ENCODE results near the gene RPS29. TPM values are rescaled to one million over a fixed set of nuclear protein-coding genes. Genes with fewer than 3 reads are reported as not detected.

Gene RPS29
- total and polyA plus RNA-seq, 10 of the 15 experiments (the other 5 are each of a cell fraction or from before 2014, with no cell fraction given): 2,685 to 10,815 (median 4,359) TPM

- ATAC-seq (no peak), DNase-seq (ENCODE audit: low read depth, low spot score) (no peak), FAIRE-seq (no peak)
- 29% methylated on average over 1 of the region's 1 CpG for WGBS (ENCODE audit: insufficient coverage, insufficient replicate concordance, low lambda C conversion rate, missing lambda C conversion rate)
- in situ Hi-C loops (cut with MboI): no loop called here
- Histone ChIP-seq H3K9me3 (replicated peaks; ENCODE audit: control insufficient read depth, insufficient read depth, low read length) (no peaks in the 10 kb centered on the region; the same call in 2 of the 3 replicates), H3K79me2 (ENCODE audit: control insufficient read depth, insufficient read depth, low read length) (no peaks in the 10 kb centered on the region), H3K4me1 (ENCODE audit: control insufficient read depth, insufficient read depth, low read length) (no peaks in the 10 kb centered on the region), H4K20me1 (ENCODE audit: control insufficient read depth, insufficient read depth) (no peaks in the 10 kb centered on the region), H2AFZ (ENCODE audit: control insufficient read depth, low read depth, low read length) (no peak overlapping the region), H3K9ac (ENCODE audit: control insufficient read depth, insufficient read depth, low read length) (no peak overlapping the region), H3K4me3 (no peak overlapping the region), H3K27me3 (replicated peaks in 1 of 2; ENCODE audit: control insufficient read depth in 2 of 2, insufficient read depth in 2 of 2, low read length in 1 of 2) (no peaks in the 10 kb centered on the region), H3K36me3 (ENCODE audit: control insufficient read depth in 2 of 2, insufficient read depth in 2 of 2, low read length in 1 of 2) (no peaks in the 10 kb centered on the region), H3K4me2 (ENCODE audit: control insufficient read depth, insufficient read depth) (no peak overlapping the region), H3K27ac (ENCODE audit: control insufficient read depth, insufficient read depth) (no peak overlapping the region)
- ChIA-PET SMC1A (ENCODE audit: uncharacterized antibody, unreplicated experiment) (no interaction called here), RAD21 (ENCODE audit: unreplicated experiment) (no interaction called here), CTCF (no interaction called here), POLR2A (no interaction called here)
- intact Hi-C loops (cut with micrococcal nuclease; ENCODE audit: unreplicated experiment): no loop called here
- no peak for TF ChIP-seq ZSCAN29 (IDR thresholded peaks at IDR 0.05)
- no peak for TF ChIP-seq SRF (IDR thresholded peaks at IDR 0.05; ENCODE audit: low read depth in 2 of 2, low read length in 2 of 2)
- no peak for TF ChIP-seq BMI1 (IDR thresholded peaks at IDR 0.05; ENCODE audit: borderline replicate concordance)
- TF ChIP-seq NFYA (IDR thresholded peaks at IDR 0.05; ENCODE audit: borderline replicate concordance, low read depth, low read length): no peak
- TF ChIP-seq ZNF217 (IDR thresholded peaks at IDR 0.05): no peak
- no peak for TF ChIP-seq RFX5 (IDR thresholded peaks at IDR 0.05; ENCODE audit: low read depth, low read length)
- no TSS peak for BruUV-seq (replicated peaks)
These were observed 39.4 kb downstream of the RPS29 start for GRCh38 chr14:49546766-49547165.

- TF ChIP-seq TCF7 (IDR thresholded peaks at IDR 0.05; ENCODE audit: borderline replicate concordance) (no peak), NFXL1 (IDR thresholded peaks at IDR 0.05; ENCODE audit: borderline replicate concordance) (no peak), SMARCA5 (IDR thresholded peaks at IDR 0.05) (no peak), YBX1 (IDR thresholded peaks at IDR 0.05) (no peak), ELK1 (IDR thresholded peaks at IDR 0.05; ENCODE audit: low read depth, low read length) (no peak), RB1 (IDR thresholded peaks at IDR 0.05; ENCODE audit: borderline replicate concordance) (no peak), ZNF384 (IDR thresholded peaks at IDR 0.05; ENCODE audit: borderline replicate concordance, low read depth, low read length) (no peak), MTA3 (IDR thresholded peaks at IDR 0.05; ENCODE audit: borderline replicate concordance, low read length) (no peak), MYB (IDR thresholded peaks at IDR 0.05; ENCODE audit: borderline replicate concordance, low read depth, low read length) (no peak), SREBF1 (IDR thresholded peaks at IDR 0.05; ENCODE audit: low read length) (no peak), IKZF2 (IDR thresholded peaks at IDR 0.05) (no peak), HSF1 (IDR thresholded peaks at IDR 0.05; ENCODE audit: low read depth, low read length) (no peak), CREM (IDR thresholded peaks at IDR 0.05; ENCODE audit: low read depth) (no peak), CHD1 (IDR thresholded peaks at IDR 0.05; ENCODE audit: low read depth, low read length) (no peak), PML (IDR thresholded peaks at IDR 0.05; ENCODE audit: low read length) (no peak)
These were observed 40.5 kb downstream of the RPS29 start for GRCh38 chr14:49545716-49546115.

More at GRCh38 chr14:49545716-49546115, 40.5 kb downstream of the RPS29 start:
- BruUV-seq (replicated peaks): no TSS peak
- no peaks in the 10 kb centered on the region for H3K36me3 ChIP-seq (ENCODE audit: control insufficient read depth in 2 of 2, insufficient read depth in 2 of 2, low read length in 1 of 2)
- intact Hi-C loops (cut with micrococcal nuclease; ENCODE audit: unreplicated experiment) (no loop called here), in situ Hi-C loops (cut with MboI) (no loop called here)
- DNase-seq (ENCODE audit: low read depth, low spot score): no peak
- no peak for FAIRE-seq
- no peaks in the 10 kb centered on the region for H3K79me2 ChIP-seq (ENCODE audit: control insufficient read depth, insufficient read depth, low read length)
- H3K27me3 ChIP-seq (replicated peaks in 1 of 2; ENCODE audit: control insufficient read depth in 2 of 2, insufficient read depth in 2 of 2, low read length in 1 of 2): no peaks in the 10 kb centered on the region
- no peak overlapping the region for H3K27ac ChIP-seq (ENCODE audit: control insufficient read depth, insufficient read depth)
- peaks cover 1% of the 10 kb centered on the region; the same call in 1 of the 3 replicates for H3K9me3 ChIP-seq (replicated peaks; ENCODE audit: control insufficient read depth, insufficient read depth, low read length)
- WGBS (ENCODE audit: insufficient coverage, insufficient replicate concordance, low lambda C conversion rate, missing lambda C conversion rate): 59% methylated on average over 3 of the region's 3 CpGs
- no peak overlapping the region for H2AFZ ChIP-seq (ENCODE audit: control insufficient read depth, low read depth, low read length)
- no peak overlapping the region for H3K9ac ChIP-seq (ENCODE audit: control insufficient read depth, insufficient read depth, low read length)
- no peaks in the 10 kb centered on the region for H3K4me1 ChIP-seq (ENCODE audit: control insufficient read depth, insufficient read depth, low read length)
- SMC1A ChIA-PET (ENCODE audit: uncharacterized antibody, unreplicated experiment): no interaction called here
- POLR2A ChIA-PET: no interaction called here
- H4K20me1 ChIP-seq (ENCODE audit: control insufficient read depth, insufficient read depth): no peaks in the 10 kb centered on the region
- no peak overlapping the region for H3K4me2 ChIP-seq (ENCODE audit: control insufficient read depth, insufficient read depth)
- CTCF ChIA-PET: no interaction called here
- RAD21 ChIA-PET (ENCODE audit: unreplicated experiment): no interaction called here
- no peak for ATAC-seq
- no peak overlapping the region for H3K4me3 ChIP-seq

Measured in GM12878 (cell line).